HG03520 (cell line): ENCODE measurements around the gene SRM.
"Not testable (repeated sequence)": the region's sequence is repeated elsewhere in the genome, so short reads cannot be mapped to it uniquely, and the experiment has no call there.

ENCODE experiments used
- ATAC-seq: cut with Tn5 transposase; IDR thresholded peaks from one replicate; pipeline ENCODE4 v1.9.1; 2021; ENCODE audit warnings: mild to moderate bottlenecking, moderate library complexity; ENCODE audit not compliant: unreplicated experiment

SRM gene

GRCh38 chr1:11065796-11066195, 6.0 kb upstream of the SRM start:
- ATAC-seq, result no peak

- no peak for ATAC-seq
Observed at GRCh38 chr1:11064942-11065341, 5.1 kb upstream of the SRM start.

- ATAC-seq, result not testable (repeated sequence)
Observed at GRCh38 chr1:11063937-11064537, 4.2 kb upstream of the SRM start.

- ATAC-seq, result no peak
Observed at GRCh38 chr1:11062965-11063401, 3.2 kb upstream of the SRM start.

GRCh38 chr1:11061652-11062365, 2.0 kb upstream of the SRM start:
- ATAC-seq, result no peak

- peak; percentile 15 for ATAC-seq
Observed at GRCh38 chr1:11059155-11059967, 457 bp downstream of the SRM start.

- ATAC-seq, result no peak
Observed at GRCh38 chr1:11058595-11059154, 1.1 kb downstream of the SRM start.

GRCh38 chr1:11058026-11058425, 1.8 kb downstream of the SRM start:
- no peak for ATAC-seq

GRCh38 chr1:11057477-11057876, 2.3 kb downstream of the SRM start:
- no peak for ATAC-seq

- no peak for ATAC-seq
Observed at GRCh38 chr1:11056504-11056903, 3.3 kb downstream of the SRM start.

- no peak for ATAC-seq
Observed at GRCh38 chr1:11055676-11056075, 4.1 kb downstream of the SRM start.

GRCh38 chr1:11054666-11055065, 5.2 kb downstream of the SRM start:
- ATAC-seq, result no peak

- ATAC-seq, result no peak
Observed at GRCh38 chr1:11054181-11054580, 5.6 kb downstream of the SRM start.

- no peak for ATAC-seq
Observed at GRCh38 chr1:11053758-11054137, 6.1 kb downstream of the SRM start.

GRCh38 chr1:11052839-11053757, 6.7 kb downstream of the SRM start:
- no peak for ATAC-seq

- ATAC-seq, result no peak
Observed at GRCh38 chr1:11051781-11052511, 7.9 kb downstream of the SRM start.

- not testable (repeated sequence) for ATAC-seq
Observed at GRCh38 chr1:11051121-11051520, 8.7 kb downstream of the SRM start.

GRCh38 chr1:11046625-11047365, 13.0 kb downstream of the SRM start, which contains the start of gene MASP2:
Gene MASP2 (minus strand): TSS chr1:11047239. CDS start chr1:11047207, 32 bp downstream.
- no peak for ATAC-seq

GRCh38 chr1:11046270-11046566, 13.6 kb downstream of the SRM start:
- ATAC-seq, result no peak
